ENCODE results near the gene PLOD3.
"Not testable (repeated sequence)": the region's sequence is repeated elsewhere in the genome, so short reads cannot be mapped to it uniquely, and the experiment has no call there.

PLOD3 gene

DNA sequence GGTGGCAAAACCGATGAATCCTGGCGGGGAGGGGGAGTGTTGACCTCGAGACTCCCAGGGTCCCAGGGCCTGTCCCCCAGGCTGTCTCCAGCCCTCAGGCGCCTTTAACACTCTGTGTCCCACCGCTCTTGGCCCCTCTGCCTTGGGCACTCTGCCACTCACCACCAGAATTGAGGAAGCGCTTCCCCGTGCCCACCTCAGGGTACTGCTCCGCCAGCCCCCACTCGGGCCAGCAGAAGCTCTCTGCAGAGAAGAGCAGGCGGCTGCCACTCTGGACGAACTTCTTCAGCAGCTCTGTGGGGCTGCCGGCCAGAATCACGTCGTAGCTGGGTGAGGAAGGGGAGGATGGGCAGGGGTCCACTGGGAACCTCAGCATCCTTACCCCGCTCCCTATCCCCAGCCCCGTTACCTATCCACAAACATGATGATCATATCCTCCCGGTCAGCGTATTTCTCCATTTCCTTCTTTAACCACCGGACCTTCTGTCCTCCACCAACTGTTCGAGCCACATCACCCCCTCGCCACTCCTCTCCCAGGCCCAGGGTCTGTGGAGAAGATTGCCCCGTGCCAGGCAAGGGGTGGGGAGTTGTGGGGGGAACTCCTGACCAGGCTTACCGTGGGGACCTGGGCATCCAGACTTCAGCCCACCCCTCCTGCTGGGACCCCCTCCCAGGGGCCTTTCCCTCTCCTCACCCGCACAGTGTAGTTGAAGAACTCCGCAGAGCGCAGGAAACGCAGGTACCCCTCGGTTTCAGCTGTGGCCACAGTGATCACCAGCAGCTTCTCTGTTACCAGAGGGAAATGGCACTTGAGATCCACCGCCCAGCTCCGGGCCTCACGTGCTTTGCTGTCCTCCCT is 1.2 kb downstream of the PLOD3 start:
- in situ Hi-C loops (cut with MboI; ENCODE audit: low sequenced_read_pairs), result no loop called here

DNA sequence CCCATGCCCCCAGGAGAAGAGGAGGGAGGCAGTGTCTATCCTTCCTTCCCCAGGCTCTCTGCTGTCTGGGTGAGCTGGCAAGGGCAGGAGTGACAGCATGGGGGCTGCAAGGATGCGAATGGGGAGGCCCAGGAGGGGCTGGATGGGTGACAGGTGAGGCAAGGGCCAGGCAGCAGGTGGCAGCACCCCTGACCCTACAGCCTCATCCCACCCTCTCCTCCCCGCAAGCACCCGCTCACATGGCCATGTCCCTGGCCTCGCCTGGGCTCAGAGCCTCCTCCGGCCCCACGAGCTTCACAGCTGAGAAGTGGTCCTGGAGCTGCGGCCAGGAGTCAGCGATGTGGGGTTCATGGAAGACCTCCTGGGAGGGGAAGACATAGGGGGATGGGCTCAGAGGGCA is 5.4 kb downstream of the PLOD3 start:
- in situ Hi-C loops (cut with MboI; ENCODE audit: low sequenced_read_pairs), result no loop called here

DNA sequence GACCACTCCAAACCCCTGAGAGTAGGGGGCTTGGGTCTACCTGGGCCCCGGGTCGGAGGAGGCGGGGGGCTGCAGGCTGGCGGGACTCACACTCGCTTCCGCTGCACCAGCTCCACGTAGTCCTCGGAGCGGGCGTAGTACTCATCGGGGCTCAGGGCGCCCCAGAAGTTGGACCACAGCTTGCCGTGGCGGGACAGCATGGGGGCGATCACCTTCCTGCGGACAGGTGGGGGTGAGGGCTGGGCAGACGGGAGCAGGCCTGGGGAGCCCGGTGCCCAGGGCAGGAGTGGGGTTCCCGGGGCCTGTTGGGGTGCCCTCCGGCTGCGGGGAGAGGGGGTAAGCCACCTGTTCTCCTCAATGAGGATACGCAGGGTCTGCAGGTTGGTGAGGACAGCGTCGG is 5.9 kb downstream of the PLOD3 start:
- in situ Hi-C loops (cut with MboI; ENCODE audit: low sequenced_read_pairs), result no loop called here

DNA sequence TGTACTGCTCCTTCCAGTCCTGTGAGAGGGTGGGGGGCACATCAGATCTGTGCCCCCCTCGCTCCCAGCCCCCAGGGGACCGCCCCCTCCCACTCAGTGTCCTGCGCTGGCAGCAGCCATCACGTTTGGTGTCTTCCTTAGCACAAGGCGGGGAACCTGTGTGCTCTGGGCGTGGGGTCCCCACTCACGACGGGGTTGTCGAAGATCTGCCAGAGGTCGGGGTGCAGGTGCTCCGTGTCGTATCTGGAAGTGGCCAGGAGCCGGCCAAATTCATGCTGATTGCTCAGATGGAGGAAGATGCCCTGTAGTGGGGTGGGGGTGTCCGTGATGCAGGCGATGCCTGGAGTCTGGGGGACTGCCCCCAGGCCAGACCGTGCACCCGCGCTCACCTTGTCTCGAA is 7.2 kb downstream of the PLOD3 start:
- in situ Hi-C loops (cut with MboI; ENCODE audit: low sequenced_read_pairs), result no loop called here

DNA sequence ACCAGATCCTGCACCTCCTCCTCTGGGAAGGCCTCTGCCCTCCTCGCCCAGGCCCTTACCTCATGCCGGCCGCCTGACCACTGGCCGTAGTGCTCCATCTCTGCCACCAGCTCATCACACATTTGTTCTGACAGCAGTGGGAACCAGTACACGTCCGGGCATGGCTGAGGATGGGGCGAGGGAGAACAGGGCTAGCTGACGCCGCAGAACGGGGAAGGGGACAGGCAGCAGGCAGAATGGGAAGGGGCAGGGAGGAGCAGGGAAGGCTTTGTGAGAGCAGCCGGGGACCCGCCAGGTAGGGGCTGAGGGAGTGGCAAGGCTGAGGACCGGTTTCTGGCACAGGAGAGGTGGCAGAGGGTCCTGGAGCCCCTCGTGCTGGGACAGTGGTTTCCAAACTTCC is 8.6 kb downstream of the PLOD3 start:
- in situ Hi-C loops (cut with MboI; ENCODE audit: low sequenced_read_pairs), result no loop called here

DNA sequence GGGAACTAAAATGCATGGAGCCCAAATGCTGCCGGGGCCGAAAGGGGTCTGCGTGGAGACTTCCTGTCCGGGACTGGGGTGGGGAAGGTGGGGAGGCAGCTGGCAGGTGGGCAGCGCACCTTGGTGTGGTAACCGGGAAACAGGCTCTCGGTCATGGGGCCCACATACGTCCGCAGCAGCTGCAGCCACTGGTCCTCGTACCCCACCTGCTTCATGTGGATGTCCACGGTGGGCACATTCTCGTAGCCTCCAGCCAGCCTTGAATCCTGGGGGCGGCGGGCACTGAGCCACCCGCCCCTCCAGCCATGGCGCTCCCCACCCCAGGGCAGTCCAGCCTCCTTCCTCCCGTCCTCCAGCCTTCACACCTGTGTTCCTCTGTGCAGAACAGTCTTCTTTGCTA is 9.9 kb downstream of the PLOD3 start:
- in situ Hi-C loops (cut with MboI; ENCODE audit: low sequenced_read_pairs), result no loop called here

DNA sequence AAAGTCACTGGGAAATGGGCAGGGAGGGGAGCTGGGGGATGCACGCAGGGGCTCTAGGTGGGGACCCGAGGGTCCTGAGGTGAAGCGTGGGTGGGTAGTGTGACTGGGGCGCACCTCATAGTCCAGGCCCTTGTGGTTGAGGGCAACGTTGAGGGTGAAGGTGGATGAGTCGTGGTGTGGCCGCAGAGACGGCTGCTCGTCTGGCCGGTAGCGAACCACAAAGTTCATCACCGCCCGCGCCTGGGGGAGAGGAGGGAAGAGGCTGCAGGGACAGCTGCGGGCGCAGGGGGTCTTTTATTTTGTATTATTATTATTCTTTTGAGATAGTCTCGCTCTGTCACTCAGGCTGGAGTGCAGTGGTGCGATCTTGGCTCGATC is 10.7 kb downstream of the PLOD3 start:
- in situ Hi-C loops (cut with MboI; ENCODE audit: low sequenced_read_pairs), result no loop called here

DNA sequence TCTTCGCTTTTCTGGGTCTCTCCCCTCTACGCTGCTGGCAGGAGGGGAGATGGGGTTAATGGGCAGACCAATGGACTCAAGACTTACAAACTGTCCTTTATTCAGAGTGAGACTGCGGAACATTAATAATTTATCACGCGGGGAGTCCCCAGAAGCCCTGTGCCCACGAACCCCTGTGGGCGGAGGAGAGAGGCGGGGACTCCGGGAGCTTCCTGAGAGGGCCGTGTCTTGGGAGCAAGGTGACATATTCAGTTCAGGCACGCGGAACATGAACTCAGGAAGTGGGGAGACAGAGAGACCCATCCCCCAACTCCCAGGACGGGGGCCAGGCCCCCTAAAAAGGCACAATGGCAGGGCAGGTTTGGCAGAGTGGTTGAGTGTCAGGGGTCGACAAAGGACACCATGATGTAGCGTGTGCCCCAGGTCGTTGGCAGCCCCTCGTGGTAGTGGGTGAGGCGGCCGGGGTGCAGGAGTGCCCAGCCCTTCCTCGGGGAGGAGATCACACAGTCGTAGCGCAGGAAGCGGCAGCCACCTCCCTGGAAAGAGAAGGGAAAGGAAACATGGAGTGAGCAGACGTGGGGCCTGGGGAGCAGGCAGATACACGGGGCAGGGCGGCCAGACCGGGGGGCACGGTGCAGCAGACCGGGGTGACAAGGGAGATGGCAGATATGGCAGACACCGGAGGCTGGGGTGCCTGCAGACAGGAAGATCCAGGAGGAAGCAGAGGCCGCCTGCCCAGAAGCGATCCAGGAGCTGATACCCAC is 11.3 kb downstream of the PLOD3 start:
- in situ Hi-C loops (cut with MboI; ENCODE audit: low sequenced_read_pairs), result no loop called here

DNA sequence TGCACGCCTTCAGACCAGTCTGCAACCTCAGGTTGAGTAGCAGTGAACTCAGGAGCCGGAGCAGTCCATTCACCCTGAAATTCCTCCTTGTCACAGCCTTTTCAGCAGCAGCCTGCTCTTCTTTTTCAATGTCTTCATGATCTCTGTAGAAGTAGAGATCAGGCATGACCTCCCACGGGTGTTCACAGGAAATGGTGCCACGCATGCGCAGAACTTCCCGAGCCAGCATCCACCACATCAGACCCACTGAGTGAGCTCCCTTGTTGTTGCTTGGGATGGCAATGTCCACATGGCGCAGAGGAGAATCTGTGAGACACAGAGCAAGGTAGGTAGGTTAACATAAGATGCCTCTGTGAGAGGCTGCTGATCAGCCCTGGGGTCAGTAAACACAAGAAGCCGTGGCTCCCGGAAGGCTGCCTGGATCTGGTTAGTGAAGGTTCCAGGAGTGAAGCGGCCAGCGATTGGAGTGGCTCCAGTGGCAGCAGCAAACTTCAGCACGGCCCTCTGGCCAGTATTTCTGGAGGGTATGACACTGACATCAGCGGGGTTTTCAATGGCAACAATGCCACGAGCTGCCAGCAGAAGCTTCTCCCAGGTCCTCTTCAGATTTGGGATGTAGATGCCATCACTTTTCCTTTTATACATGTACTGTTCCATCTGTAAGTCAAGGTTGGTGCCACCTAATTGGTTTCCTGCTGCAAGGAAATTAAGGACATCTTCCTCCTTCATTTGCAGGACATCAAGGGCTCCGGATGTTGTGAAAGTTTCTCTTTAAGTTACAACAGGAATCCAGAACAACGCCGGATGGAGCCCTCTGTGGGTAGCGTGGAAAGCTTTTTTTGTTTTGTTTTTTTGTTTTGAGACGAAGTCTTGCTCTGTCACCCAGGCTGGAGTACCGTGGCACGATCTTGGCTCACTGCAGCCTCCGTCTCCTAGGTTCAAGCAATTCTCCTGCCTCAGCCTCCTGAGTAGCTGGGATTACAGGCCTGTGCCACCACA is 13.3 kb downstream of the PLOD3 start:
- in situ Hi-C loops (cut with MboI; ENCODE audit: low sequenced_read_pairs), result not testable (repeated sequence)

DNA sequence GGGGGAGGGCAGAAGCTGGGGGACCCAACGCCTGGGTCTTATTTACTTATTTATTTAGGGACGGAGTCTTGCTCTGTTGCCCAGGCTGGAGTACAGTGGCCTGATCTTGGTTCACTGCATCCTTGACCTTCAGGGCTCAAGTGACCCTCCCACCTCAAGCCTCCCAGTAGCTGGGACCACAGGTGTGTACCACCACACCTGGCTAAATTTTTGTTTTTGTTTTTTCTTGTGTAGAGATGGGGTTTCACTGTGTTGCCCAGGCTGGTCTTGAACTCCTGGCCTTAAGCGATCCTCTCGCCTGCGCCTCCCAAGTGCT is 14.8 kb downstream of the PLOD3 start:
- in situ Hi-C loops (cut with MboI; ENCODE audit: low sequenced_read_pairs), result no loop called here

DNA sequence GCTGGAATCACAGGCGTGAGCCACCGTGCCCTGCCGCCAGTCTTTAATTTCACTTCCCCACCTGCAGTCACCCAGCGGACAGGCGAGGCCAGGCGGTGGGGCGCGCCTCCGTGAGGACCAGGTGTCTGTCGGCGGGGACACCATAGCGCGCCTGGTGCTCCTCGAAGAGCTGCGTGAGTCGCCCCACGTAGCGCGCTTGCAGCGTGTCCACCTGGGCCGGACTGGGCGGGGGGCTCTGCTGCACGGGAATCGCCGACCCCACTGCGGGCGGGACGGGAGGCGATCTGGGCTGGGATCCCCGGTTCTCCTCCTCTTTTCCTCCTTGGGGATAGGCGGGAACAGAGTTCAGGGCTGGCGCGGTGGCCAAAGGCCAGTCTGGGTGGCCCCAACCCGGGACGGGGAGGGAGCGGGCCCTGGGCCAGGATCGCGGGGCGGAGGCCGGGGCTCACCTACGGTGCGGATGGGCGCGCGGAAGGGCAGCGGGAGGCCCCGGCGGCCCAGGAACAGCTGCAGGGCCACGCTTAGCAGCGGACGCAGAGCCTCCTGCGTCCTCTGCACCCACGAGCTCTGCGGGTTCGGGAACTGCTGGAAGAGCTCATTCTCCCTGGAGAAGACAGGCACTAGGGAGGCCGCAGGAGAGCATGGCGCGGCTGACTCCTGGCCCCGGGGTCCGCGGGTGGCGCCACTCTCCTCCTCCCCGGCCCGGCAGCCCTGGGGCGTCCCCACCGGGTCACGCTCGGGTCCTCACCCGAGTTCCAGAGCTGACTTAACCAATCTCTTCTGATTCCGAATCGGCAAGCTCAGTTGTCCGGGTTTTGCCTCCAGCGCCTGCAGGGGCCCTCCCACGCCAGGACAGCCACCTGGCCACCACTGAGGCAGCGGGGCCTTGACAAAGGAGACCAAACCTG is 15.4 kb downstream of the PLOD3 start:
- in situ Hi-C loops (cut with MboI; ENCODE audit: low sequenced_read_pairs), result no loop called here

DNA sequence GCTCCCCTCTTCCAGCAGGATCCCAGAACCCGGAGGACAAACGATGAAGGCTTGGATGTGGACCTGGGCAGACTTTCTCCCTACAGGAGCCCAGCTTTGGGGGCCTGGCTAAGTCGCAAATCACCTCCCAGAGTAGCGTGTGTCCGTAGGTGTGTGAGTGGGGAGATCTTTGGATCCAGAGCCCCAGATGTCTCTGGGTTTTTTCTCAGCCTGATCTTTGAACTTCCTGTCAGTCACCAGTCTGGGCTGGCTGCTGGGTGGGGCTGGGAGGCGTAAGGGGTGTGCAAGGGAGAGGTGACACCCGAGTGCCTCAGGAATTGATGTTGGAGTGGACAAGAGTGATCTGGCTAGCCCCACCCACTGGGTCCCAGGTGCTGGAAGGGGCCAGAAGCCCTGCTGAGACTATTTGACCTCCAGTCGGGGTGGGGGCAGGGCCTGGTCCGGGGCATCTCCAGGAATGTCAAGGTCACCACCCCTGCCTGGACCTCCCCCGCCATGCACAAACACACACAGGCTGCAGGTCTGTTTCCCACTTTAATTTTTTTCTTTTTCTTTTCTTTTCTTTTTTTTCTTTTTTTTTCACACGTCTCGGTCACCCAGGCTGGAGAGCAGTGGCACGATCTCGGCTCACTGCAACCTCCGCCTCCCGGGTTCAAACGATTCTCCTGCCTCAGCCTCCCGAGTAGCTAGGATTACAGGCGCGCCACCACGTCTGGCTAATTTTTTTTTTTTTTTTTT is 16.4 kb downstream of the PLOD3 start, which contains the start of gene MOGAT3:
MOGAT3 (minus strand) TSS at position 175 of the 738 bp plus-strand sequence. CDS start 182 bp downstream, outside the sequence.
- in situ Hi-C loops (cut with MboI; ENCODE audit: low sequenced_read_pairs), result no loop called here

DNA sequence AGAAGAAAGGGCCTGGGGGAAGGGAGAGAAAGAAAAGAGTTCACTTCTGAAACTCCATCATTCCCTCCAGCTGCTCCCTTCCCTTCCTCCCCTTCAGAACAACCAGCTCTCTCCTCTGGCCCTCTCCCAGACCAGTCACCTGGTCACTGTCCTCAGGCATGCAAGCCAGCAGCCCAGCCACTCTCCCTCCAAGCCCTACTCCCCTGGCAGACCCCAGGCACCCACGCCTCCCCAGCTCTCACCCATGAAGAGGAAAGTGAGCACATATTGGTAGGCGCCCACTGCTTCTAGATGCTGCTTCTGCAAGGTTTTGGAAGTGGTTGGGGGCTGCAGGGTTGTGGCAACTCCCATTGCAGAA is 16.9 kb downstream of the PLOD3 start:
- in situ Hi-C loops (cut with MboI; ENCODE audit: low sequenced_read_pairs), result no loop called here

DNA sequence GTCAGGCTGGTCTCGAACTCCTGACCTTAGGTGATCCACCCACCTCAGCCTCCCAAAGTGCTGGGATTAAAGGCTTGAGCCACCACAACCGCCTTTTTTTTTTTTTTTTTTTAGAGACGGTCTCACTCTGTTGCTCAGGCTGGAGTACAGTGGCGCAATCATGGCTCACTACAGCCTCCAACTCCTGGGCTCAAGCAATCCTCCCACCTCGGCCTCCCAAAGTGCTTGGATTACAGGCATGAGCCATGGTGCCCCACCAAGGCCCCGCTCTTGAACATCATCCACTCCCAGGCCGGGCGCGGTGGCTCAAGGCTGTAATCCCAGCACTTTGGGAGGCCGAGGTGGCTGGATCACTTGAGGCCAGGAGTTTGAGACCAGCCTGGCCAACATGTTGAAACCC is 17.9 kb downstream of the PLOD3 start:
- in situ Hi-C loops (cut with MboI; ENCODE audit: low sequenced_read_pairs), result not testable (repeated sequence)

DNA sequence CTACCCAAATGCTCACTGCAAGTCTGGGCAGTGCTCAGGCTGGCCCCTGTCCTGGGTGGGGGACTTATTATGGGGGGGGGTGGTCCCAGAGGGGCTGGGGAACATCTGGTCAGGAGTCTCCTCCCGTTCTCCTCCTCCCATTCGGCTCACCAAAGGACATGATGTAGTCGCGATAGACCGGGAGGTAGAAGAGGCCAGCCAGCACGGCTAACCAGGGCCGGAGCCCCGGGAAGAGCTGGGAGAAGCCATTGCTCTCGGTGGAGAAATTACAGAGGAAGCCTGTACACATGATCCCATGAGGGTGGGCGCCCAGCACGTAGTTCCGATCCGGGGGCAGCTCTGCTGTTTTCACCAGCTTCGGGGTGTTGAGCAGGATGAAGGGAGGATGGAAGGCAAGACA is 18.9 kb downstream of the PLOD3 start:
- in situ Hi-C loops (cut with MboI; ENCODE audit: low sequenced_read_pairs), result no loop called here

DNA sequence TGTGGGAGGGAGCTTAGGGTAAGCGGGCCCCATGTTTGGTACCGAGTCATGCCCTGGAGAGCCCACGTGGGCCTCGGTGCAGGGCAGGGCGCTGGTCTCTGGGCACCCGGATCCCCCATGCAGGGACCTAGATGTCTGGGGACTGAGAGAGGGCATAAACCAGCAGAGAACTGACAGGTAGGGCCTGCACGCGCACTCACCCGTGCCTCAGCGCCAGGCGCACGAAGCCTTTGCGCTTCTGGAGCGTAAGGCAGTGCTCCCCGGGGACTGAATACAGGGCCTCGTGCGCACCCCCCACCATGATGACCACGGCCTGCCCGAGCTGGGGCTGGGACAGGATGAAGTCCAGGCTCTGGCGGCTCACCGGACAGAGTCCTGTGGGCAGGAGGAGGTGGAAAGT is 19.4 kb downstream of the PLOD3 start:
- in situ Hi-C loops (cut with MboI; ENCODE audit: low sequenced_read_pairs), result no loop called here

DNA sequence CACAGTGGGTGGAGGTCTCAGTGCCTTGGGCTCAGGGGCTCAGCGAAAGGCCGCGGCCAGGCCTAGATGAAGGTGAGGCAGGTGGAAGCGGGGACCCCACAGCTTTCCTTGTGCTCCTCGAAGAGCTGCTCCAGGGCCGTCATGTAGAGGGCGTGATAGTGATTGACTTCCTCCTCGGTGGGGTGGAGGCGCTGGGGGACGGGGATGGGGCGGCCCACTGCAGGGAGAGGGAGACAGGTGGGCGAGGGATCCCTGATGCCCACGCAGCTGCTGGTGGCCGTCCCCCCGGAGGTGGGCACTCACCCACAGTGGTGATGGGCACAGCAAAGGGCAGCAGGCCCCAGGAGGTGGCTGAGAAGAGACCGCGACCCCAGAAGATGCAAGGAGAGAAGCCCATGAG is 21.5 kb downstream of the PLOD3 start:
- in situ Hi-C loops (cut with MboI; ENCODE audit: low sequenced_read_pairs), result no loop called here

DNA sequence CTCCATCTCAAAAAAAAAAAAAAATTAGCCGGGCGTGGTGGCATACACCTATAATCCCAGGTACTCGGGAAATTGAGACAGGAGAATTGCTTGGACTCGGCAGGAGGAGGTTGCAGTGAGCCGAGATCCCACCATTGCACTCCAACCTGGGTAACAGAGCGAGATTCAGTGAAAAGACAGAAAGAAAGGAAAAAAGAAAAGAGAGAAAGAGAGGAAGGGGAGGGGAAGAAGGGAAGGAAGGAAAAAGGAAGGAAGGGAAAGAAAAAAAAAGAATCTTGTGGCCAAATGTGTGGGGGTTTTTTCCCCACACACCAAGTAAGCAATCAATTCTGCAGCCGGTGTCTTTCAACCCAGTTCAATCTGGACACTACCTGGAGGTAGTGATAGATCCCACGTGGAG is 28.3 kb downstream of the PLOD3 start:
- in situ Hi-C loops (cut with MboI; ENCODE audit: low sequenced_read_pairs), result no loop called here

DNA sequence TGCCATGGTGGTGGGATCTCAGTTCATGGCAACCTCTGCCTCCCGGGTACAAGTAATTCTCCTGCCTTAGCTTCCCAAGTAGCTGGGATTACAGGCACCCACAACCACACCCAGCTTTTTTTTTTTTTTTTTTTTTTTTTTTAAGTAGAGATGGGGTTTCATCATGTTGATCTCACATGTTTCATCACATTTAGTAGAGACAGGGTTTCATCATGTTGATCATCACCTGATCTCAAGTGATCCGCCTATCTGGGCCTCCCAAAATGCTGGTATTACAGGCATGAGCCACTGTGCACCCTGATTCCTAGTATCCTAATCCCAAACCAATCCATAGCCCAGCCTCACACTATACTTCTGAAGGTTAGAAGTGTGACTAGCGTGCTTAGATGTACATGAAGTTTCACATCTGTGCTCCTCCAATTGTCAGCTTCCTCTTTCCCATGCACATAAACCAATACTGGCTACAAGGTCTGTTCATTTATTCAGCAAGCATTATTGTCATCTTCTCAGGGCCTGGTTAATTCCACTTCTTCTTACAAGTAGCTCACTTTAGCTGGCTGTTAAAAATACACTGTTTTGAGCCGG is 30.4 kb downstream of the PLOD3 start:
- in situ Hi-C loops (cut with MboI; ENCODE audit: low sequenced_read_pairs), result no loop called here
